ENCODE results near the gene PRDM16. TPM values are rescaled to one million over a fixed set of nuclear protein-coding genes. Genes with fewer than 3 reads are reported as not detected.
"Not testable (repeated sequence)": the region's sequence is repeated elsewhere in the genome, so short reads cannot be mapped to it uniquely, and the experiment has no call there.

PRDM16 gene
- total RNA-seq, 1 donor from 2014 or later: 0.79 TPM

GRCh38 chr1:3087049-3087448 lies 18.0 kb downstream of the PRDM16 start:
- Histone ChIP-seq H3K27me3 (ENCODE audit: control insufficient read depth, insufficient read depth, low read length) (no peaks in the 10 kb centered on the region), H3K4me3 (ENCODE audit: low read depth, low read length) (no peak overlapping the region), H3K36me3 (ENCODE audit: control insufficient read depth, insufficient read depth, low read length) (no peaks in the 10 kb centered on the region)
- no peak for FAIRE-seq
- TF ChIP-seq CTCF (IDR thresholded peaks at IDR 0.05; ENCODE audit: insufficient read depth, low read length, severe bottlenecking): no peak
- no peak for DNase-seq (ENCODE audit: low read depth)

- not testable (repeated sequence) for H3K27me3 ChIP-seq (ENCODE audit: control insufficient read depth, insufficient read depth, low read length); H3K36me3 ChIP-seq (ENCODE audit: control insufficient read depth, insufficient read depth, low read length); FAIRE-seq; DNase-seq (ENCODE audit: low read depth); H3K4me3 ChIP-seq (ENCODE audit: low read depth, low read length)
These were observed 19.1 kb downstream of the PRDM16 start for GRCh38 chr1:3087946-3088668.

- DNase-seq (ENCODE audit: low read depth): no peak
- no peak for FAIRE-seq
- Histone ChIP-seq H3K36me3 (ENCODE audit: control insufficient read depth, insufficient read depth, low read length) (no peaks in the 10 kb centered on the region), H3K4me3 (ENCODE audit: low read depth, low read length) (no peak overlapping the region), H3K27me3 (ENCODE audit: control insufficient read depth, insufficient read depth, low read length) (no peaks in the 10 kb centered on the region)
- no peak for TF ChIP-seq CTCF (IDR thresholded peaks at IDR 0.05; ENCODE audit: insufficient read depth, low read length, severe bottlenecking)
These were observed 20.5 kb downstream of the PRDM16 start for GRCh38 chr1:3089490-3089889.

GRCh38 chr1:3091334-3091733 lies 22.3 kb downstream of the PRDM16 start:
- no peak for FAIRE-seq
- no peak for DNase-seq (ENCODE audit: low read depth)
- H3K4me3 ChIP-seq (ENCODE audit: low read depth, low read length): no peak overlapping the region
- no peaks in the 10 kb centered on the region for H3K27me3 ChIP-seq (ENCODE audit: control insufficient read depth, insufficient read depth, low read length)
- H3K36me3 ChIP-seq (ENCODE audit: control insufficient read depth, insufficient read depth, low read length): no peaks in the 10 kb centered on the region
- no peak for TF ChIP-seq CTCF (IDR thresholded peaks at IDR 0.05; ENCODE audit: insufficient read depth, low read length, severe bottlenecking)

GRCh38 chr1:3092530-3092929 lies 23.5 kb downstream of the PRDM16 start:
- Histone ChIP-seq H3K27me3 (ENCODE audit: control insufficient read depth, insufficient read depth, low read length) (no peaks in the 10 kb centered on the region), H3K4me3 (ENCODE audit: low read depth, low read length) (no peak overlapping the region), H3K36me3 (ENCODE audit: control insufficient read depth, insufficient read depth, low read length) (no peaks in the 10 kb centered on the region)
- no peak for TF ChIP-seq CTCF (IDR thresholded peaks at IDR 0.05; ENCODE audit: insufficient read depth, low read length, severe bottlenecking)
- DNase-seq (ENCODE audit: low read depth) (no peak), FAIRE-seq (no peak)

GRCh38 chr1:3093898-3094626 lies 25.1 kb downstream of the PRDM16 start:
- no peaks in the 10 kb centered on the region for H3K27me3 ChIP-seq (ENCODE audit: control insufficient read depth, insufficient read depth, low read length)
- DNase-seq (ENCODE audit: low read depth): no peak
- H3K4me3 ChIP-seq (ENCODE audit: low read depth, low read length): no peak overlapping the region
- H3K36me3 ChIP-seq (ENCODE audit: control insufficient read depth, insufficient read depth, low read length): no peaks in the 10 kb centered on the region
- no peak for FAIRE-seq
- no peak for TF ChIP-seq CTCF (IDR thresholded peaks at IDR 0.05; ENCODE audit: insufficient read depth, low read length, severe bottlenecking)

Data from bronchial epithelial cell (primary cell).